NCI-H2081 (cell line): Measurements from ENCODE around the gene SEPTIN1.
A peak's percentile ranks its signal among the peaks of the same experiment; 100 is the strongest.

Source experiments
- DNase-seq, 2 experiments: peaks; one replicate each; lab custom pipeline; 2025; lab: John Stamatoyannopoulos, UW

Gene SEPTIN1, protein sequence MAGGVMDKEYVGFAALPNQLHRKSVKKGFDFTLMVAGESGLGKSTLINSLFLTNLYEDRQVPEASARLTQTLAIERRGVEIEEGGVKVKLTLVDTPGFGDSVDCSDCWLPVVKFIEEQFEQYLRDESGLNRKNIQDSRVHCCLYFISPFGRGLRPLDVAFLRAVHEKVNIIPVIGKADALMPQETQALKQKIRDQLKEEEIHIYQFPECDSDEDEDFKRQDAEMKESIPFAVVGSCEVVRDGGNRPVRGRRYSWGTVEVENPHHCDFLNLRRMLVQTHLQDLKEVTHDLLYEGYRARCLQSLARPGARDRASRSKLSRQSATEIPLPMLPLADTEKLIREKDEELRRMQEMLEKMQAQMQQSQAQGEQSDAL

GRCh38 chr16:30382111-30382881, at the start of gene SEPTIN1:
Gene SEPTIN1, minus strand, starts transcription at chr16:30382561. Its CDS starts 19 bp downstream, at chr16:30382542.
- no peak for DNase-seq

- DNase-seq, result no peak
These were observed 48.1 kb upstream of the SEPTIN1 start for GRCh38 chr16:30430428-30430970.

DNA sequence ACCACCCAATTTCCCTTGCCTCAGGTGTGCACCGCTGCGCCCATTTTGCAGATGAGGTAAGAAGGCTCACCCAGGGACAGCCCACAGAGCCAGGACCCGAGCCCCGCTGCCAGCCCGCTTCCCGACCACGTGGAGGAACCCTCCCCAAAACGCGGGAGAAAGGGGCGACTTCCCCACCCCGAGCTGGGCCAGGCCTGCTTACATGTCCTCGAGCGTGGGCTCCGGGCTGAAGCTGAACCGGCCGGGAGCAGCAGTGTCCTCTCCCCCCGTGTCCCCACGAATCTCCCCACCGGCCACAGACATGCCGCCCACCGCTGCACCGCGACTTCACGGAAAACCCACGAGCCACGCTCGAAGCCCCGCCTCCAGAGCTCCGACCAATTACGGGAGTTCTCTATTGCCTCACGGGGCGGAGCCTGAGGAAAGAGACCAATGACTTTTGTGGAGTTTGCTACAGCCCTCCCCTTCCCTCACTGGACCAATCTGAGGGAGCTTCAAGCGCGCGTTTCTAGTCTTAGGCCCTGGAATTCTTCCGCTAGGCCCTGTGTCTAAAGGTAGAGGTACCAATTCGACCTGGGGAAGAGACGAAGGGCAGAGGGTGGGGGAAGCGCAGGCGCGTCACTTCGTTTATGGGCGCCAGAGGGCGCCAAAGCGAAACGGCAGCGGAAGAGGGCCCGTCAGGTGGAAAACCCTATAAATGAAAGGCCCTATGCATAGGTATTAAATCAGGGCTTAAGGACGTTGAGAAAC, 47.5 kb upstream of the SEPTIN1 start, which contains the start of gene DCTPP1:
Gene DCTPP1, minus strand, starts transcription at position 353 of the 750 bp plus-strand sequence. Its CDS starts 50 bp downstream, at position 303.
- DNase-seq, result peak; percentile 95 to 98

- no peak for DNase-seq
These were observed 47.0 kb upstream of the SEPTIN1 start for GRCh38 chr16:30429418-30429677.

DNA sequence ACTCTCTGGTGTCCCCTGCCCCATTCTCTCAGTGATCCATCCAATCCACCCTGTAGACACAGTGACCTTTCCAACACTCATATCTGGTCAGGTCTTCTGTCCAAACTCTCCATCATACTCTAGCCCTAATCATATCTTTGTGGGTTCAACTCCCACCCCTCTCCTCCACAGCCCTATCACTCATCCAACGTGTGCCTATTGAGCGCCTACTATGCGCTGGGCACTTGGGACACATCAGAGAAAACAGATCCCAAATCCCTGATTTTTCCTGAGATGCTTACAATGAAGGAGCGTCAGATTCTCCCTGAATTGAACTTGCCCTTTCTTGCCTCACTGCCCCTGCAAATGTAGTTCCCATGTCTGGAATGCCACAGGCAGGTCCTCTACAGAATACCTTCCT, 45.7 kb upstream of the SEPTIN1 start:
- DNase-seq, result no peak

DNA sequence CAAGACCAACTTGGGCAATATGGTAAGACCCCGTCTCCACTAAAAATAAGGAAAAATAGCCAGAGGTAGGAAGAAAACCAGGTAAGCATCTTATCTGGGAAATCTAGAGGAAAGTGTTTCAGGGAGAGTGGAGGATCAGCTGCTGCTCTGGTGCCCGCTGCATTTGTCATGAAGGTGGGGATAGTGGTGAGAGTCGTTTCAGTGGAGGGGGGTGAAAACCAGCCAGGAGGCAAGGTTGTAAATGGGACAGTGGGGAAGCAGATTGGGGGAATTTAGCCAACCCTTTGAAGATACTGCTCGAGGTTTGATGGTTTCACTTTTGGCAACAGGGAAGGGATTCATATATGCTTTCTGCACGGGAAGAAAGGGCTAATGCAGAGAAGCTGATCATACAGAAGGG, 38.6 kb upstream of the SEPTIN1 start:
- DNase-seq, result no peak

GRCh38 chr16:30418350-30419181, 36.2 kb upstream of the SEPTIN1 start:
- no peak for DNase-seq

DNA sequence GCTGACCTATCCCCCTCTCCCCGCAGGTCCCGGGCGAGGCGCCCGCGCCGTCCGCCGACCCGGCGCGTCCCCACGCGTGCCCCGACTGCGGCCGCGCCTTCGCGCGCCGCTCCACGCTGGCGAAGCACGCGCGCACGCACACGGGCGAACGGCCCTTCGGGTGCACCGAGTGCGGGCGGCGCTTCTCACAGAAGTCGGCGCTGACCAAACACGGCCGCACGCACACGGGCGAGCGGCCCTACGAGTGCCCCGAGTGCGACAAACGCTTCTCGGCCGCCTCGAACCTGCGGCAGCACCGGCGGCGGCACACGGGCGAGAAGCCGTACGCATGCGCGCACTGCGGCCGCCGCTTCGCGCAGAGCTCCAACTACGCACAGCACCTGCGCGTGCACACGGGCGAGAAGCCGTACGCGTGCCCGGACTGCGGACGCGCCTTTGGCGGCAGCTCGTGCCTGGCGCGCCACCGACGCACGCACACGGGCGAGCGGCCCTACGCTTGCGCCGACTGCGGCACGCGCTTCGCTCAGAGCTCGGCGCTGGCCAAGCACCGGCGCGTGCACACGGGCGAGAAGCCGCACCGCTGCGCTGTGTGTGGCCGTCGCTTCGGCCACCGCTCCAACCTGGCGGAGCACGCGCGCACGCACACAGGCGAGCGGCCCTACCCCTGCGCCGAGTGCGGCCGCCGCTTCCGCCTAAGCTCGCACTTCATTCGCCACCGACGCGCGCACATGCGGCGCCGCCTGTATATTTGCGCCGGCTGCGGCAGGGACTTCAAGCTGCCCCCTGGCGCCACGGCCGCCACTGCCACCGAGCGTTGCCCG, 35.4 kb upstream of the SEPTIN1 start:
- DNase-seq, result peak; percentile 91 to 95

DNA sequence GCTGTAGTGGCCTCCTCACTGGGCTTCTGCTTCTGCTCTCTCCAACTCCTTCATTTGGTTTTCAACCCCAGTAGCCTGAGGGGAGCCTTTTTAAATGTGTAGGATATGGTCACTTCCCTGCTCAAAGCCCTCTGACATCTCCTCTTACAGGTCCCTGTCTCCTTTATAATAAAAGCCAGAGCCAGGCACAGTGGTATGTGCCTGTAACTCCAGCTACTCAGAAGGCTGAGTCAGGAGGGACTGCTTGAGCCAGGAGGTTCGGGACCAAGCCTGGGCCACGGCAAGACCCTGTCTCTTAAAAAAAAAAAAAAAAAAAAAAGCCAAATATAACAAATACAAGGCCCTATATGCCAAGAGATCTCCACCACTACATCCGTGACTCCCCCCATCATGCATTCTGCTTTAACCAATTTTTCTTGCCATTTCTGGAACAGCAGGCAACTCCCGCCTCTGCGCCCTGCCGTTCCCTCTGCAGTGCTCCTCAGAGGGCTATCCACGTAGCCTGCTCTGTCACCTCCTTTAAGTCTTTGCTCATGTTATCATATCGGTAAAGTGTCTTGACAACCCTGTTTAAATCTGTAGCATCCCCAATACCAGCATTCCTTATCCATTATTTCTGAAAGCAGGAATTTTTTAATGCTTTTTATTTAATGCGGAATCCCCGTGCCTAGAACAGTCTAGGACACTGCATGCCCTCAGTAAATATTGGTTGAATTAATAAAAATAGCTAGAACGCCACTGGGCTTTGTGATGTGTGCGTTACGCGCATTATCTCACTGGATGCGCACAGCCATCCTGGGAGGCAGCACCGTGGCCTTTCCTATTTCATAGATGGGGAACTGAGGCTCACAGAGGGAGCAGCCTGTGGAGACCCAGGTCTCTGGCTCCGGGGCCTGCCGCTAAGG, 34.5 kb upstream of the SEPTIN1 start:
- no peak for DNase-seq

DNA sequence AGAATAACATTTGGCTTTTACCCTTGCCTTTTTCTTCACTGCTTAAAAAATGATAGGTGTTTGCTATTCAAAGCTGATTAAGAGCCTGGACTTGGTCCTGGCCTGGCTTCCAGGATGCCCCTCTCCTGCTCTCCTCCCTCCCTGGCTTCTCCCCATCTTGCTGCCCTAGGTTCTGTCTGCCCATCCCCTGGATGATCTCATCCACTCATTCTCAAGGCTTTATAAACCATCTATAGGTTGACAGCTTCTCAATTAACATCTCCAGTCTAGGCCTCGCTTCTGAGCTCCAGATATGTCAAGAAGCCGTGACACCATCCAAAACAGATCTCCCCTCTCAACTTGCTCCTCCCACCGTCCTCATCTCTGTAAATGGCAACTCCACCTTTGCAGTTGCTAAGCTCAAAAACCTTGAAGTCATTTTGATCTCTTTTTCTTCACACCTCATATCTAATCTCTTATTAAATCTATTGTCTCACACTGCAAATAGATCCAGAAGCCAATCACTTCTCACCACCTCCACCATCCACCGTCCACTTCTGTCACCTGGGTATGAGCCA, 33.8 kb upstream of the SEPTIN1 start:
- DNase-seq, result no peak

DNA sequence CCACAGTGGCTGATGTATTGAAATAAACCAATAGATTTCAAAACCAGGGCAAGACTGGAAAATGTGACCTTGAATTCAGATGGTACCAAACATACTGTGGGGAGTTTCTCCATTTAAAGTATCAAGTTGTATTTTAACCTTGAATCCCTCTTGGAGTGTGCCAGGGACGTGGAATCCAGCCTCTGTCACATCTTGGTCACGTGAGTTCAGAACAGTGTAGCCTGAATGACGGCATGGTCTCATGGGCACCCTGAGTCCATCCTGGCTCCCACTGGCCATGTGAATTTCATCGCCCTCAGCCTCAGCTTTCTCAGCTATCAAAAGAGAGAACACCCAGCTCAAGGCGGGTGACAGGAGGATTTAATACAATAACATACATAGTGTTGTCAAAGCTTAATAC, 31.8 kb upstream of the SEPTIN1 start:
- no peak for DNase-seq

DNA sequence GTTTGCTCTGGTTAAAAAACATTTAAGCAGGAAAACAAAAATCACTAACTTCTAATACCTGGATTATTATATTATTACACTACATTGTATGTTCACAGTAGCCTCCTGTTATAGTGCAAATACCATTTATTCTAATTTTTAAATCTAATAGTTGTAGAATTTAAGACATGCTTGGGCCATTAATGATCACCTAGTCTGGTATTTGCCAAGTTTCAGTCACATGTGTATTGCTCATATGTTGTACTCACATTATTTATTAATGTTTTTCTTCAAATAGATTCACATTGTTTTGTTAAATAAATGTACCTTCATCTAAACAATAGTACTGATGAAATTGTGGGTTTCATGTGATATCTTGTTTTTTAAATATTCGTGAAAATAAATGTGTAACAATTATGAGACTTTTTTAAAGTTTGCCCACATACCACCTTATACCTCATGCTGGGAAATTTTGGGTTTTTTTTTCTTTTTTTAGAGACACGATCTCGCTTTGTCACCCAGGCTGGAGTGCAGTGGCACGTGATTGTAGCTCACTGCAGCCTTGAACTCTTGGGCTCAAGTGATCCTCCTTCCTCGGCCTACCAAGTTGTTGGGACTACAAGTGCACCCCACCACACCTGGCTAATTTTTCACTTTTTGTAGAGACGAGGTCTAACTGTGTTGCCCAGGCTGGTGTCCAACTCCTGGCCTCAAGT, 30.9 kb upstream of the SEPTIN1 start:
- DNase-seq, result no peak

DNA sequence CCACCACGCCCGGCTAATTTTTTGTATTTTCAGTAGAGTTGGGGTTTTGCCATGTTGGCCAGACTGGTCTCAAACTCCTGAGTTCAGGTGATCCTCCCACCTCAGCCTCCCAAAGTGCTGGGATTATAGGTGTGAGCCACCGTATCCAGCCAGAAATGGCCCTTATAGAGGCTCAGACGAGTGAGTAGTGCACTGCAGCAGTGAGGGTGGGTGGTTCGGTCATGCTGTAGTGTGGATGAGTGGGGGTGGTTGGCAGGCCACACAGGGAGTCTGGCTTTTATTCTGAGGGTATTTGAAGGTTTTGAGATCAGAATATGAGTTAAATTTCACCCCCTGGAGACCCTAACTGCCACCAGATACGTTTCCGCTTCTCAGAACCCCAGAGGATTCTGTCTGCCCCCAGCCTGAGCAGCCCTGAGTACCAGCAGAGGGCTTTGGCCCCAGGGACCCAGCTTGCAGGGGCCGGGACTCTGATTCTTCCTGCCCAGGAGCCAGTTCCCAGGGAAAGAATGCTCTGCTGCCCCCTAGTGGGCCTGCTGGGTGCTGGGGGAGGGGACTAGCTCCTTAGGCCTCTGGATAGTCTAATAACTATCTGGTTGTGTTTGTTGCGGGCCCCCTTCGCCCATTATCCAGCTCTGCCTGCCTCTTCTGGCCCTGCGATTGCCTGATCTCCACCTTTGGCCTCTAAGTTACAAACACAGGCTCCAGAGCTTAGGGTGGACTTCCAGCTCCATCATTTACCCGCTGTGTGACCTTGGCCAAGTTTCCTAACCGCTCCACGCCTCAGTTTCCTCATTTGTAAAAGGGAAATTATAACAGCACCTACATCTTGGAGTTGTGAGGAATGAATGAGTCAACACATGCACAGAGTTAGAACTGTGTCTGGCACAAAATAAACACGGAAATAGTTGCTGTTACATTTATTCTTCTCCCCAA, 27.0 kb upstream of the SEPTIN1 start:
- DNase-seq, result peak; percentile 74 to 76

GRCh38 chr16:30407804-30408534, 25.6 kb upstream of the SEPTIN1 start:
- DNase-seq, result no peak

DNA sequence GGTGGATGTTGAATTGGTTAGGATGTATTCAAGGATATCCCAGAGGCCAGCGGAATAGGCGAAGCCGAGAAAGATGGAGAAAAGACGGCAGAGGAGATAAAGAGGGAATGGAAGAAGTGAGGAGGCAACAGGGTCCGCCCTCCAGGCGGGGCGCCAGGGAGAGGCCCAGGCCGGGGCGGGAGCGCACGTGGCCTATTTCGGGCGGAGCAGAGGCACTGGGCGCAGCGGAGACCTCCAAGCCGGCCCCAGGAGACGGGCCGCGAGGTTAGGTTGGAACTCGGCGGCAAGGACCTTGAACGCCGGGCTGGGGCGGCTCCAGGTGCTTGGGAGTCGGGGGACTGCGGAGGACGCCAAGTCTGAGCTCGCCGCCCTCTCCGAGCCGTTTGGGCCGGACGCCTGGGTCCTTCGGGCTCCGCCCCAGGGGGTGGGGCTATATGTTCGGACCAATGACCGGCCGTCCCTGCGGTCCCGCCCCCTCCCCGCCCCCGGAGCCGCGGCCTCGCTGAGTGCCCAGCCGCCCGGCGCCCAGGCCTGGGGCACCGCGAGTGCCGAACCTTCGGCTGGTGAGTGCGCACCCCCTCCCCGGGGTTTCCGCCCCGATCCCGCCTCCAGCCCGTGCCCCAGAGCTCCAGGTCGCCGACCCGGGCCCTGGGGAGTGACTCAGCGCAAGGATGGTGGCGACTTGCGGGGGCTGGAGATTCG, 24.9 kb upstream of the SEPTIN1 start, which contains the start of gene ZNF771:
Gene ZNF771, plus strand, starts transcription at position 505 of the 702 bp plus-strand sequence. CDS start 448 bp downstream, outside the sequence.
- DNase-seq, result peak; percentile 83 to 87

DNA sequence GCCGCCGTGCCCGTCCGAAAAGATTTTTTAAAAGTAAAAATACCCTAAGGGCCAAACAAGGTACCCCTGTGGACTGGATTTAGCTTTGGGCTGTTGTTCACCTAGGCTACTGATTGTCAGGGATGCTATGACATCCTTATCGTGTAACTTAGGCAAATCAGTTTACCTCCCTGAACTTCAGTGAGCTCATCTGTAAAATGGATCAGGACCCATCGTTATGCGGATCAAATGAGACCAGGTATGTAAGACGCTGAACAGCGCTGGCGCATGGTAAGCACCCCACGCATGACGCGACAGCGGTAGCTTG, 24.4 kb upstream of the SEPTIN1 start:
- DNase-seq, result no peak
